Lower lobe of right lung (tissue), 2 donors: ENCODE results near the gene HS3ST1. TPM values are rescaled to one million over a fixed set of nuclear protein-coding genes. Genes with fewer than 3 reads are reported as not detected.

ENCODE experiments used
- ATAC-seq, 2 donors: fragments of 200-7000 bp; cut with Tn5 transposase; one replicate each; pipeline ENCODE4 v1.9.1; 2020 to 2022; ENCODE audit warnings: mild to moderate bottlenecking in 2 of 2, moderate library complexity in 2 of 2
- DNase-seq: peaks from one replicate; pipeline ENCODE4 v3.0.0-alpha.2; 2020
- H3K27ac ChIP-seq: fragments of 200-600 bp; one replicate; pipeline ENCODE4 v1.8.0; 2022
- H3K27me3 ChIP-seq: fragments of 200-600 bp; one replicate; pipeline ENCODE4 v1.8.0; 2022; ENCODE audit warnings: low read depth
- H3K36me3 ChIP-seq: fragments of 200-600 bp; one replicate; pipeline ENCODE4 v1.8.0; 2022; ENCODE audit warnings: mild to moderate bottlenecking
- H3K4me1 ChIP-seq: fragments of 200-600 bp; one replicate; pipeline ENCODE4 v1.8.0; 2022
- H3K4me3 ChIP-seq: fragments of 200-600 bp; one replicate; pipeline ENCODE4 v1.8.0; 2022; ENCODE audit warnings: mild to moderate bottlenecking
- H3K9me3 ChIP-seq: fragments of 200-600 bp; one replicate; pipeline ENCODE4 v1.8.0; 2022
- intact Hi-C: fragments of 100-400 bp; cut with DNase I; formaldehyde crosslinking; loops from one replicate; pipeline ENCODE4 v1.11.0; 2022
- total RNA-seq: library from RNA; stranded (reverse); fragmentation: NEBNext Ultra II Directional; extraction: Animal tissue kit (Norgen Biotek cat#: 25700); gene quantifications from one replicate; pipeline ENCODE4 v1.2.1, GENCODE V29; 2021
- TF ChIP-seq, protein P1 (sequence below): fragments of 200-600 bp; IDR thresholded peaks from one replicate; pipeline ENCODE4 v1.8.0; 2022; ENCODE audit warnings: antibody characterized with exemption, mild to moderate bottlenecking
- donor health status: DM: no; HTN: yes; CAD: no; lungs with severe emphysema.

The HS3ST1 gene
- total RNA-seq, 1 donor from 2014 or later, result 3.8 TPM

DNA sequence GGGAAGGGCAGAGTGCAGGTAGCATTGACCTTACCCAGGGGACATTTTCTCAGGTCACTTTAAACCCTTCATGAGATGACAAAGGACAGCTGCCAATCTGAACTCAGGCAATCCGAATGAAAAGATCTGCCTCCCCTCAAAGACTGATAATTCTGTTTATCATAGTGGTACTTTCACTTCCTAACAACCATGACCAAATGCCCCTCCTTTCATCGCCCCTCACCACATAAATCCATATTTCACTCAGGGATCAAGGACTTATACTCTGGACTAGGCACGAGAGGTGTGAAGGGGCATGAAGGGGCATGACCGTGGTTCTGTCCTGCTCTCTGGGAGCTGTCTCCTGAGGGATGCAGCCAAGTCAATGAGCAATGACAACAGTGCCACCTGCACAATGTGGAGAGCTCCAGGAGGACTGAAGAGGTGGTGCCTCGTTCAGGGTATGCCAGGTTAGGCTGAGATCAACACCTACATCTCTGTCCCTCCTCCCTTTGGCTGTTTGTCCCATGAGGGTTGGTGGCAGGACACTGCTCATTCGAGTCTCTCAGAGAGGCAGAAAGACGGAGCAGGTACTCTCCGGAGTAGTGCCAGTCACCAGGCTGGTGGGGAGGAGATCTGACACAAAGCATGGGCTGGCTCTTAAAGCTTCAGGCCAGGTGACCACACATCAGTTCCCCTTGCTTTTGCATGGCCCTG is 12.5 kb downstream of the HS3ST1 start:
- Histone ChIP-seq H3K4me3 (no peak overlapping the region), H3K27me3 (no peaks in the 10 kb centered on the region), H3K27ac (no peak overlapping the region), H3K9me3 (no peaks in the 10 kb centered on the region), H3K36me3 (no peaks in the 10 kb centered on the region), H3K4me1 (no peaks in the 10 kb centered on the region)
- ATAC-seq (no peak), DNase-seq (no peak)
- TF ChIP-seq, protein P1, sequence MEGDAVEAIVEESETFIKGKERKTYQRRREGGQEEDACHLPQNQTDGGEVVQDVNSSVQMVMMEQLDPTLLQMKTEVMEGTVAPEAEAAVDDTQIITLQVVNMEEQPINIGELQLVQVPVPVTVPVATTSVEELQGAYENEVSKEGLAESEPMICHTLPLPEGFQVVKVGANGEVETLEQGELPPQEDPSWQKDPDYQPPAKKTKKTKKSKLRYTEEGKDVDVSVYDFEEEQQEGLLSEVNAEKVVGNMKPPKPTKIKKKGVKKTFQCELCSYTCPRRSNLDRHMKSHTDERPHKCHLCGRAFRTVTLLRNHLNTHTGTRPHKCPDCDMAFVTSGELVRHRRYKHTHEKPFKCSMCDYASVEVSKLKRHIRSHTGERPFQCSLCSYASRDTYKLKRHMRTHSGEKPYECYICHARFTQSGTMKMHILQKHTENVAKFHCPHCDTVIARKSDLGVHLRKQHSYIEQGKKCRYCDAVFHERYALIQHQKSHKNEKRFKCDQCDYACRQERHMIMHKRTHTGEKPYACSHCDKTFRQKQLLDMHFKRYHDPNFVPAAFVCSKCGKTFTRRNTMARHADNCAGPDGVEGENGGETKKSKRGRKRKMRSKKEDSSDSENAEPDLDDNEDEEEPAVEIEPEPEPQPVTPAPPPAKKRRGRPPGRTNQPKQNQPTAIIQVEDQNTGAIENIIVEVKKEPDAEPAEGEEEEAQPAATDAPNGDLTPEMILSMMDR, result no peak
- intact Hi-C loops, result no loop called here

DNA sequence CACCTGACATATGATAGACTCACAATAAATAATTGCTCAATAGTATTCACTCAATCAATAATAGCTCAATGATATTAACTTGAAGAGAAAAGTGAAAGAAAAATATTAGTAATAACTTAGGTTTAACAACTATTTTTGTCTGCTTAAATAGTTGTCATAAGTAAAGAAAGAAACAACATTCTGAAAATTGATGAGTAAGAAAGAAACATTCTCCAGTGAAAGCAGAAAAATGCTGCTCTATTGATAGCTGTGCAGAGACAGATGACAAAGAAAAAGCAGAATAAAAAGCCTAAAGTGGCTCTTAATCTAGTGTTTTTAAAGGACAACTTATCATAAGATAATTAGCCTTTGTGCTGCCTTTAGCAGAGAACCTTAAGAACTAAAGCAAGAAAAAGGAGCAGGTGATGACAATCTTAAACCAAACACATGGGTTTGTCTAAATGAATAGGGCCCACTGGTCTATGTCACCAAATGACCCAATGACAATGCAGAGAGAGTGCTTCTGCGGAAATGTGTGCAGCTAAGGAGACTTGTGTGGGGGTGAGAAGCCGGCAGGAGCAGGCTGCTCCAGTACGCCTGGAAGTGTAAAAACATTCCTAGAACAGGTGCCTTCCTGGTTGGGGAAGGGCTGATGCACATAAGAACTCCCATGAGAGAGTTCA is 13.2 kb downstream of the HS3ST1 start:
- intact Hi-C loops, result no loop called here
- Histone ChIP-seq H3K36me3 (no peaks in the 10 kb centered on the region), H3K9me3 (no peaks in the 10 kb centered on the region), H3K4me3 (no peak overlapping the region), H3K4me1 (no peaks in the 10 kb centered on the region), H3K27me3 (no peaks in the 10 kb centered on the region), H3K27ac (no peak overlapping the region)
- no peak for ATAC-seq
- DNase-seq, result no peak
- TF ChIP-seq, protein P1, result no peak

DNA sequence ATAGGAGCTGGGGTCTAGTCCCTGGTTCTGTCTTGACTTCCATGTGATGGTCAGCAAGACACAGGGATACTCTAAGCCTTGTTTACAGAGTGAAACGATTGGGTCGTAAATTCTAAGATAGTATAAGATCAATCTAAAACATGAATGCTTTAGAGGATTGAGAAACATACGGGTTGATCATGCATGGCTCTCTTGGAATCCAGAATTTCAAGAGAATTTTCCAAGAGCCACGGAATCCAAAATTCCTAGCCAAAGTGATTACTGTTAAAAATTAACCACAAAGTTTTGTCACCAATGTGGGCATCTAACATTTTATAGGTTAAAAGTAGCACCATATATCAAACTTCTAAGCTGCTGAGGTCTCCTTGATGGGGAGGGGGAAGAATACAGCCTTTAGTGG is 16.5 kb downstream of the HS3ST1 start:
- TF ChIP-seq, protein P1, result no peak

DNA sequence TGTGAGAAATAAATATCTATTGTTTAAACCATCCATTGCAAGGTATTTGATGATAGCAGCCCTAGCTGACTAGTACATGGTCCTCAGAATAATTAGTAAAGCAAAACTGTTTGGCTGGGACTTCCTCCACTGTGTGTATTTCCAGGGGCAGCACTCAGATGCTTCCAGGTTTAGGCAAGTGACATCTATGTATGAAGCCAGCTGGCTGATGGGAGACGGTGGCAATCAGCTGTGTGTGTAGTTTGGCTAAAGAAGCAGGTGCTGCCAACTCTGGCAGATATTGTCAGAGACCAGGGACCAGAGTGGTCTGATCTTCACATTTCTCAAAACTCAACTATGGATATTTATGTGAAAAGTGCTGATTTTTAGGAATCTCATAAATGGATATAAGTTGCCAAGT is 19.1 kb downstream of the HS3ST1 start:
- Histone ChIP-seq H3K4me3 (no peak overlapping the region), H3K27me3 (no peaks in the 10 kb centered on the region), H3K4me1 (no peaks in the 10 kb centered on the region), H3K36me3 (no peaks in the 10 kb centered on the region), H3K27ac (no peak overlapping the region), H3K9me3 (no peaks in the 10 kb centered on the region)
- no peak for DNase-seq
- ATAC-seq, result no peak
- intact Hi-C loops, result no loop called here
- TF ChIP-seq, protein P1, result no peak

More for the DNA sequence above, 16.5 kb downstream of the HS3ST1 start:
- ATAC-seq, result no peak
- Histone ChIP-seq H3K36me3 (no peaks in the 10 kb centered on the region), H3K27me3 (no peaks in the 10 kb centered on the region), H3K9me3 (no peaks in the 10 kb centered on the region), H3K4me1 (no peaks in the 10 kb centered on the region), H3K4me3 (no peak overlapping the region), H3K27ac (no peak overlapping the region)
- DNase-seq, result no peak
- intact Hi-C loops, result no loop called here

DNA sequence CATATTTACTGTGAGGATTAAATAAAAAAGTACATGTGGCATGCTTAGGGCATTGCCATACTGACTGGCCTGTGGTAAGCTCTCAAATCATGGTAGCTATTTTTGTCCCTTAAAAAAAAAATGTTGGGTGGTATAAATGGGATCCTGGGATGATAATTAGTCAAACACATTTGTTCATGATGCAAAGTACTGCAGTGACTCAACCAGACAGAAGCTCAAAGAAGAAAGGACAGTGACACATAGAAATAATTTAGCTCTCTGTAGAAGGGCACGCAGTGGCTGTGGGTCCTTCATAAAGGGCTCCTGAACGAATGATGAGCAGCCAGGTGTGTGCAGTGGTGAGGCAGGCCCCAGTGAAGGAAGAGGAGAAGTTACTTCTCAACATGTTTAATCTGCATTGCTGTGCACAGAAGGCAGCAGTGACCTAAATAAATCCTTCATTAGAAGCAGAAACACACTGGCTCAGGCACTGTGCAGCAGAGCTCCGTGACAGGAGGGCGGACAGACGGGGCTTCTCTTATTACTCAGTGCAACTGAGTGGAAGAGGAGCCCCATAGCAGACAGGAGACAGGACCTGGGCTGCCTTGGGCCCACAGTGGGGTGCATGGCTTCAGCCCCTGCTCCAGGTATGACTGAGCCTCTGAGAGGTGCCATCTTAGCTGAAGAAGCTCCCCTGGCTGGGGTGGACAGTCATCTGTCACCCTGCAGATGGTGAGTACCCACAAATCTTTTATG is 20.3 kb downstream of the HS3ST1 start:
- no peaks in the 10 kb centered on the region for H3K27me3 ChIP-seq
- no peak for DNase-seq
- no peaks in the 10 kb centered on the region for H3K4me1 ChIP-seq
- no peak overlapping the region for H3K27ac ChIP-seq
- H3K36me3 ChIP-seq, result no peaks in the 10 kb centered on the region
- H3K4me3 ChIP-seq, result no peak overlapping the region
- TF ChIP-seq, protein P1, result no peak
- no peak for ATAC-seq
- intact Hi-C loops, result no loop called here
- H3K9me3 ChIP-seq, result no peaks in the 10 kb centered on the region
